Choroid plexus epithelial cell (primary cell): ENCODE data around the gene PMVK.

ENCODE experiments used
- DNase-seq: peaks from one replicate; pipeline ENCODE4 v3.0.0-alpha.2; 2010; ENCODE audit warnings: low read depth
- H3K4me3 ChIP-seq: 2 replicates; pipeline ENCODE4 v1.5.1; 2011; ENCODE audit warnings: low read depth, mild to moderate bottlenecking, control low read depth, low read length, moderate library complexity
- TF ChIP-seq, protein P1 (sequence below): conservative IDR thresholded peaks from 2 replicates; pipeline ENCODE4 v1.5.1; 2011; ENCODE audit warnings: low read depth, mild to moderate bottlenecking, control low read depth, inconsistent platforms, low read length, moderate library complexity

Gene PMVK

DNA sequence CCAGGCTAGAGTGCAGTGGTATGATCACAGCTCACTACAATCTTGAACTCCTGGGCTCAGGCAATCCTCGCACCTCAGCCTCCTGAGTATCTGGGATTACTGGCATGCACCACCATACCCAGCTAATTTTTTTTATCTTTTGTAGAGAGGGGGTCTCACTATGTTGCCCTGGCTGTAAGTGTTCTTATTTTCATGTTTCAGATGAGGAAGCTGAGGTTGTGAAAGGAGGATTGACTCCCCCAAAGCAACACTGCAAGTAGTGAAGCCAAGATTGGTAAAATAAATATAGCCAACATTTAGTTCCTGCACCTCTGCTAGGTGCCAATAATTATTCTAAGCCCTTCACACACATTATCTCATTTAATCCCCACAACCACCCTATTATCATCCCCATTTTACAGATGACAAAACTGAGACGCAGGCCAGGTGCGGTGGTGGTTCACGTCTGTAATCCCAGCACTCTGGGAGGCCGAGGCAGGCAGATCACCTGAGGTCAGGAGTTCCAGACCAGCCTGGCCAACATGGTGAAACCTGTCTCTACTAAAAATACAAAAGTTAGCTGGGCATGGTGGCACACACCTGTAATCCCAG, 2.1 kb downstream of the PMVK start:
- no peak for DNase-seq
- TF ChIP-seq, protein P1, sequence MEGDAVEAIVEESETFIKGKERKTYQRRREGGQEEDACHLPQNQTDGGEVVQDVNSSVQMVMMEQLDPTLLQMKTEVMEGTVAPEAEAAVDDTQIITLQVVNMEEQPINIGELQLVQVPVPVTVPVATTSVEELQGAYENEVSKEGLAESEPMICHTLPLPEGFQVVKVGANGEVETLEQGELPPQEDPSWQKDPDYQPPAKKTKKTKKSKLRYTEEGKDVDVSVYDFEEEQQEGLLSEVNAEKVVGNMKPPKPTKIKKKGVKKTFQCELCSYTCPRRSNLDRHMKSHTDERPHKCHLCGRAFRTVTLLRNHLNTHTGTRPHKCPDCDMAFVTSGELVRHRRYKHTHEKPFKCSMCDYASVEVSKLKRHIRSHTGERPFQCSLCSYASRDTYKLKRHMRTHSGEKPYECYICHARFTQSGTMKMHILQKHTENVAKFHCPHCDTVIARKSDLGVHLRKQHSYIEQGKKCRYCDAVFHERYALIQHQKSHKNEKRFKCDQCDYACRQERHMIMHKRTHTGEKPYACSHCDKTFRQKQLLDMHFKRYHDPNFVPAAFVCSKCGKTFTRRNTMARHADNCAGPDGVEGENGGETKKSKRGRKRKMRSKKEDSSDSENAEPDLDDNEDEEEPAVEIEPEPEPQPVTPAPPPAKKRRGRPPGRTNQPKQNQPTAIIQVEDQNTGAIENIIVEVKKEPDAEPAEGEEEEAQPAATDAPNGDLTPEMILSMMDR: no peak
- H3K4me3 ChIP-seq: no peak overlapping the region

GRCh38 chr1:154931940-154932487, 4.5 kb downstream of the PMVK start:
- DNase-seq: no peak
- TF ChIP-seq, protein P1: no peak
- no peak overlapping the region for H3K4me3 ChIP-seq

- TF ChIP-seq, protein P1: no peak
- H3K4me3 ChIP-seq: no peak overlapping the region
- DNase-seq: no peak
These were observed 10.3 kb downstream of the PMVK start for GRCh38 chr1:154926201-154926600.

DNA sequence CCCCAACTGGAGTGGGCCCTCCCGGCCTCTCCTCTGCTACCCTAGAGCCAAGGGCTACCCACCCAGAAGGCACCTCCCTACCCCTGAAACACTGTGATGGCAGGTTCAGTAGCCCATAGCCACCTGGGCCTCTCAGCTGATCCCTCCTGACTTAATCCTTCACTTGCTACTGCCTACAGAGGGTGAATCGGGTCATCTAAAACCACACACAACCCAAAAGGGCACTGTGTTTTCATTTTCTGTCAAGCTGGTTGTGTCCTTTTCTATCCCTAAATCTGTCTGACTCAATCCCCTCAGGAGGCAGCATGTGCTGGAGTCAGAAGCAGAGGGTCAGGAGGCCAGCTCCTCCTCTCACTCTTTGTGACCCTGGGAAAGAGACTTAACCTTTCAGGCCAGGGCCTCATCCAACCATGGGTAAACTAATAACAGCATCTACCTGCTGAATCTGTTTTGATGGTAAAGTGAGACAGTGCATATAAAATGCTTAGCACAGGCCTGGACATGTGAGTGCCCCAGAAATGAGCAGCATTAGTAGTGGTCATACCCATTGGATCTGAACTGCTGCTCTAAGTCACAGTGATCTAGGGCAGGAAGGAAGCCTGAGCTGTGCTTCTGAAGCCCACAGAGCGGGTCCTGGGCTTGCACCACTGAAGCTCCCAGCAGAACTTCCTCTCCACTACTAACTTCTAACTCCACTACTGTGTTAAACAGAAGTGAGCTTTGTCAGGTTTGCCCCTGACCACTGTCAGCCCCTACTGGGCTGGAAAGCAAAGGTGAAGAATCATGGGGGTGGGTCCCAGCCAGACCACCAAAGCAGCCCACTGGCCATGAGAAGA, 11.0 kb downstream of the PMVK start:
- DNase-seq: no peak
- no peak overlapping the region for H3K4me3 ChIP-seq
- TF ChIP-seq, protein P1: no peak

- H3K4me3 ChIP-seq: no peak overlapping the region
- TF ChIP-seq, protein P1: no peak
- DNase-seq: no peak
These were observed 12.8 kb downstream of the PMVK start for GRCh38 chr1:154923695-154924094.

DNA sequence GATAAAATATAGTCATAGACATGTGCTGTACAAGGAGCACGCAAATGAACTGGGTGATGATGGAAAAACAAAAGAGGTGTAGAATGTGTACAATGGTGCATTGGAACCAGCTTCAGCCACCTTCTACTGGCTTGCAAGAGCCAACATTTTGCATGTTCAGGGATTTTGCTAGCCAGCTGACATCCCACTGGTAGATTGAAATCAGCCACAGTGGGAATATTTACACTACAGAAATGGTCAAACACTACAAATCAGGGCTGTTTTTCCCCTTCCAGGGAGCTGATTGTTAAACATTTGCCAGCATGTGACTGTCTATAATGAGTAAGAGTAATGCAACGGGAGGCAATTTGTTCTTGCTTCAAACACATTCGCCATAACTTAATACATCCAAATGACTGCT, 23.2 kb downstream of the PMVK start:
- TF ChIP-seq, protein P1: no peak
- DNase-seq: no peak
- no peak overlapping the region for H3K4me3 ChIP-seq
